ENCODE results near the gene EIF5B.

The EIF5B gene

DNA sequence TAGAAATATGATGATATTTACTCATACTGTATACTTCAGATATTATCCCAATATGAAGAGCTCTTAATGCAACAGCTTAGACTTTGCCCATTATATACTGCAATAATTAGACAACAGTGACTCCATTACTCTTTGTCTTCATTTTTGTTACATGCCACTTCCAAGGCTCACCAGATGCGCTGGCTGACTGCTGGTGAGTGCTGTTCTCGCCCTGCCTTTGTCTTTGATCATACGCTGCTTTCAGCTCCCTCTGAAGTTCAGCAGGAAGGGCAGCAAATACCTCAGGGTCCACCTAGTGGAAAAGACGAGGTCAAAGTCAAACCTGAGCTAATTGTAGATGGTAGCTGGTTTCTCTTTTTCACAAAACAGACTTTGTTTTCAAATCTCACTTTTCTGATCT lies 66.3 kb downstream of the EIF5B start:
- no peak for TF ChIP-seq EZH2phosphoT487 (IDR thresholded peaks at IDR 0.05; ENCODE audit: borderline replicate concordance, low read length)
- TF ChIP-seq, protein P1, sequence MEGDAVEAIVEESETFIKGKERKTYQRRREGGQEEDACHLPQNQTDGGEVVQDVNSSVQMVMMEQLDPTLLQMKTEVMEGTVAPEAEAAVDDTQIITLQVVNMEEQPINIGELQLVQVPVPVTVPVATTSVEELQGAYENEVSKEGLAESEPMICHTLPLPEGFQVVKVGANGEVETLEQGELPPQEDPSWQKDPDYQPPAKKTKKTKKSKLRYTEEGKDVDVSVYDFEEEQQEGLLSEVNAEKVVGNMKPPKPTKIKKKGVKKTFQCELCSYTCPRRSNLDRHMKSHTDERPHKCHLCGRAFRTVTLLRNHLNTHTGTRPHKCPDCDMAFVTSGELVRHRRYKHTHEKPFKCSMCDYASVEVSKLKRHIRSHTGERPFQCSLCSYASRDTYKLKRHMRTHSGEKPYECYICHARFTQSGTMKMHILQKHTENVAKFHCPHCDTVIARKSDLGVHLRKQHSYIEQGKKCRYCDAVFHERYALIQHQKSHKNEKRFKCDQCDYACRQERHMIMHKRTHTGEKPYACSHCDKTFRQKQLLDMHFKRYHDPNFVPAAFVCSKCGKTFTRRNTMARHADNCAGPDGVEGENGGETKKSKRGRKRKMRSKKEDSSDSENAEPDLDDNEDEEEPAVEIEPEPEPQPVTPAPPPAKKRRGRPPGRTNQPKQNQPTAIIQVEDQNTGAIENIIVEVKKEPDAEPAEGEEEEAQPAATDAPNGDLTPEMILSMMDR (IDR thresholded peaks at IDR 0.05; ENCODE audit: low read depth, low read length, poor library complexity, severe bottlenecking), result no peak
- Histone ChIP-seq H3K9me3 (ENCODE audit: control insufficient read depth, insufficient read depth, low read length) (no peaks in the 10 kb centered on the region), H3K4me1 (ENCODE audit: control insufficient read depth, low read length) (peaks cover 6% of the 10 kb centered on the region), H3F3A (ENCODE audit: control insufficient read depth, insufficient read depth) (peaks cover 33% of the 10 kb centered on the region; the same call in 1 of the 2 replicates), H3K4me2 (ENCODE audit: low read length) (no peak overlapping the region), H3K36me3 (ENCODE audit: control insufficient read depth, low read length) (peaks cover 91% of the 10 kb centered on the region), H4K20me1 (ENCODE audit: control insufficient read depth, insufficient read depth, low read depth, low read length) (no peaks in the 10 kb centered on the region), H3K79me2 (ENCODE audit: control insufficient read depth, low read length) (no peaks in the 10 kb centered on the region), H3K27me3 (ENCODE audit: control insufficient read depth, low read length) (no peaks in the 10 kb centered on the region), H3K27ac (ENCODE audit: low read depth, low read length) (no peak overlapping the region), H3K4me3 (ENCODE audit: low read length) (no peak overlapping the region), H3K9me2 (replicated peaks; ENCODE audit: control insufficient read depth, low read length) (no peaks in the 10 kb centered on the region)

DNA sequence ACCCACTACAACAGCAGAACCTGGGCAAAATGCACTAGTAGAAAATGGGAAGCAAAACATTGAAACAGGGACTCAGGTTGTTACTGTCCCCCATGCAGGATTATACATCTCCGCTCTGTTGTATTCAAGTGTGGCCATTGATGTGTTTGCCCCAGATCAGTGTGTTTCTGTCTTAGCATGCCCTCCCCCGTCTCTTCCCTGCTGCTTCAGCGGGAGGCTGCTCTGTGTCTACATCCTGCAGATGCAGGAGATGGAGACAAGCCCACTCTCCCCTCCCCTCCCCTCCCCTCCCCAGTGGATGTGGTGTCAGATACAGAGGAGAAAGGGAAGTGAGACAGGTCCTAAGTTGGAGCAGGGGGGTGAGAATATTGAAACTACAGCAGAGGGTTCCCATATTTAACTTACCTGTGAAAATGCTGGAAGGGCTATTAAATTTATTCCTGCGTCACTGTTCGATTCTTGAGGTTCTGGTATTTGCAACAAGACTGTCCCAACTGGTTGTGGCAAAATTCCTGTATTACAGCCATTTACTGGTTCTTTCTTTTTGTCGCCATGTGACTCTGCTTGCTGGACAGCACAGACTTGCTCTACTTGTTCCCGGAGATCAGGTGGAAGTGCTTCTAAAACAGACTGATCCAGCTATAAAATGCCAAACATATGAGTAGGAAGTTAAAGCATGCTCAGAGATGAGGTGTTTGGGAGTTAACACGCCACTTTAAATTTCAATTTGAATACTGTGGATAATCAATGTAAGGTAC lies 67.0 kb downstream of the EIF5B start:
- H3K4me2 ChIP-seq (ENCODE audit: low read length), result no peak overlapping the region
- no peaks in the 10 kb centered on the region for H3K9me2 ChIP-seq (replicated peaks; ENCODE audit: control insufficient read depth, low read length)
- H3F3A ChIP-seq (ENCODE audit: control insufficient read depth, insufficient read depth), result peaks cover 36% of the 10 kb centered on the region; the same call in 1 of the 2 replicates
- no peaks in the 10 kb centered on the region for H3K9me3 ChIP-seq (ENCODE audit: control insufficient read depth, insufficient read depth, low read length)
- peaks cover 86% of the 10 kb centered on the region for H3K36me3 ChIP-seq (ENCODE audit: control insufficient read depth, low read length)
- no peaks in the 10 kb centered on the region for H4K20me1 ChIP-seq (ENCODE audit: control insufficient read depth, insufficient read depth, low read depth, low read length)
- no peak overlapping the region for H3K27ac ChIP-seq (ENCODE audit: low read depth, low read length)
- peaks cover 6% of the 10 kb centered on the region for H3K4me1 ChIP-seq (ENCODE audit: control insufficient read depth, low read length)
- TF ChIP-seq, protein P1 (IDR thresholded peaks at IDR 0.05; ENCODE audit: low read depth, low read length, poor library complexity, severe bottlenecking), result no peak
- TF ChIP-seq EZH2phosphoT487 (IDR thresholded peaks at IDR 0.05; ENCODE audit: borderline replicate concordance, low read length), result no peak
- no peaks in the 10 kb centered on the region for H3K27me3 ChIP-seq (ENCODE audit: control insufficient read depth, low read length)
- no peak overlapping the region for H3K4me3 ChIP-seq (ENCODE audit: low read length)
- no peaks in the 10 kb centered on the region for H3K79me2 ChIP-seq (ENCODE audit: control insufficient read depth, low read length)

DNA sequence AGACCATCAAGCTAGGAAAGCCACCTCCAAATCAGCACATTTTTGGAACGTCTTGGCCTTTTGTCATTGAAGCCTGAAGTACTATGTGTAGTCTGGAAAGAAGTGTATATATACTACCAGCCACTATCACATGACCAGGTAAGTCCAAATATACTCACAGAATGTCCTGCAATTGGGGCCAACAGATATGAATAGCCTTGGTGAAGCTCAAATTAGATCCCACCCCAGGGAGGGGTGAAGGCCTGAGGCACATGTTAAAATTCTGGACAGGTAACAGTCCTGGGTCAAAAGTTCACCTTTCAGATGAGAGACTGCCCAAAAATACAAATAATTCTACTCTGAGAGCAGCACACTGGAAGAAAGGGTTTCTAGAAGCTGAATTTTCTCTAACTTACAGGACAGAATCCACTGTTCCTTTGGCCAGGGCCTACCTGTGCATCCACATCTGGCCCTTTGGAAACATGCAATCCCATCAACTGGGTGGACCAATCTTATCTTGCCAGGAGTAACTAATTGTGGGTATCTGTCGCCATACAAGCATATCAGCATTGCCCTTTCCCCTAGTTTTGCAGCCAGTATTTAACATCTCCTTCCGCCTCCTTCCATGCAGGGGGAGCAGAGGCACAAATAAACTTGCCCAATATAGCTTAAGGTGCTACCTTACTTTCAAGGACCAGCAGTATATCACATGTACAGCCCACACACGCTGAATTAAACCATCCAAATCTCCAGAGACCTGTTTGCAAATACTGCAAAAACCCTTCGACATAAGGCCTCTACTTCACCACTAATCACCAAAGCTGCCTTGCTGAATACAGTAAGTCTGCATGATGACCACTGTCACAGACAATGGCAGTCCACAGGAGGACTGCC lies 67.8 kb downstream of the EIF5B start:
- Histone ChIP-seq H4K20me1 (ENCODE audit: control insufficient read depth, insufficient read depth, low read depth, low read length) (no peaks in the 10 kb centered on the region), H3K9me2 (replicated peaks; ENCODE audit: control insufficient read depth, low read length) (no peaks in the 10 kb centered on the region), H3K4me3 (ENCODE audit: low read length) (no peak overlapping the region), H3F3A (ENCODE audit: control insufficient read depth, insufficient read depth) (peaks cover 36% of the 10 kb centered on the region; the same call in 1 of the 2 replicates), H3K4me2 (ENCODE audit: low read length) (no peak overlapping the region), H3K9me3 (ENCODE audit: control insufficient read depth, insufficient read depth, low read length) (no peaks in the 10 kb centered on the region), H3K4me1 (ENCODE audit: control insufficient read depth, low read length) (peaks cover 6% of the 10 kb centered on the region), H3K36me3 (ENCODE audit: control insufficient read depth, low read length) (peaks cover 81% of the 10 kb centered on the region), H3K79me2 (ENCODE audit: control insufficient read depth, low read length) (no peaks in the 10 kb centered on the region), H3K27ac (ENCODE audit: low read depth, low read length) (no peak overlapping the region), H3K27me3 (ENCODE audit: control insufficient read depth, low read length) (no peaks in the 10 kb centered on the region)
- TF ChIP-seq, protein P1 (IDR thresholded peaks at IDR 0.05; ENCODE audit: low read depth, low read length, poor library complexity, severe bottlenecking), result no peak
- TF ChIP-seq EZH2phosphoT487 (IDR thresholded peaks at IDR 0.05; ENCODE audit: borderline replicate concordance, low read length), result no peak
